ENCODE data around the gene DDRGK1.
"Not testable (repeated sequence)": the region's sequence is repeated elsewhere in the genome, so short reads cannot be mapped to it uniquely, and the experiment has no call there.

The DDRGK1 gene

DNA sequence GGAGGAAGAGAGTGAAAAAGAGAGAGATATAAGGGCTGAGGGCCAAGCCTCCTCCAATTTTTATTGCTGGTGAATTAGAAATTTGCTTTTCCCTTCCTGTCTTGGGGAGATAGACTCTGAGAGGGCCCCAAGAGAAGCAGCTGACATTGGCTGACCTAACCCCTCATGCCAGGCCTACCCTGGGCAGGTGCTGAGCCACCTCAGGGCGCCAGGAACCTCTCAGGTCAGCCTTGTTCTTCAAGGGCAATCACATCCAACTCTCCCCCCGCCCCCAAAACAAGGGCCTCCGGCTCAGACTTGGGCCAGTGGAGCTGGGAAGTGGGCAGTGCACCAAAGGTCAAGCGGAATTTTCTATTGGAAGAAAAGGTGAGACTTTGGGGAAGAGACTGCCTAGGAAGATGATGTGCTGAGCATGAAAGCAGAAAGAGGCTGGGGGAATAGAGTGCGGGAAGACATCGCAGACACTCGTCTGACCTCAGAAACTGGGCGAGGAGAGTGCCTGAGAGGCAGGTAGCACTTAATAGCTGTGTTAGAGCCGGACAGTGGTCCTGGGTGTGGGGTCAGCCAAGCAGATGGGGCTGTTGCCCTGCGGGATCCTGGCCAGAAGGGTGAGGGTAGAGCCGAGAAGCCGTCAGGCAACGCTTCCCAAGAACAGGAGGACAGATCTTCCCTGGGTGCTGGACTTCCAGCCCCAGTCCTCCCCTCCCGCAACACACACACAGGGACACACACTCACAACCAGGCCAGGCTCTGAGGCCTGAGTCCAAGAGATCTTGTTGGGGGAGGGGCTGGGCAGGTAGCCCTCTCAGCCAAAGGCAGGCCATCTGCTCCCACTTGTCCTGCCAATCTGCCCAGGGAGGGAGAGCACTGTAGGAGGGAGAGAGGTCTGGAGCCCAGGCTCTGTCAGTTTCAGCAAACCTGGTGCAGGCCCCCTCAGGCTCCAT lies 41.1 kb downstream of the DDRGK1 start:
- DNase-seq, result no peak

DNA sequence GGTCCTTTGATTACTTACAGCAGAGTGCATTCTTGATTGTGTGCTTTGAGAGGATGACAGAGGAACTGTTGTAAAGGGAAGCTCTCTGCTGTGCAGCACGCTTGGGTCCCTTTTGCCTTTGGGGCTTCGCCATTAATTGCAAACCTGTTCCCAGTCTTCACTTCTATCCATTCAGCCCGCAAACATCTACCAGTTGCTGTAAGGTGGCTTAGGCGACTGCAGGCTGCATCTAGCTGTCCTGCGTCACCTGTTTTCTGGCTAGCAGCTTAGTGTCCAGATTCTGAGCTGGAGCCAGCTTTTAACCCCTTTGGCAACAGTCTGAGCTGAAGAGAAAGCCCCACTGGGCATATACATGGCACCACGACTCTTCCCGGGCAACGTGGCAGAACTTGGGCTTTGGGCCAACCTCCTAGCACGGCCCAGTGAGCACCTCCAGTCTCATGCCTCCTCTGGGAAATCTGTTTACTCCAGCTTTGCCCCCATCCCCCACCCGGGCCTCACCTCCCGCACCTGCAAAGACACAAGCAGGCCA lies 42.3 kb downstream of the DDRGK1 start:
- DNase-seq, result no peak

DNA sequence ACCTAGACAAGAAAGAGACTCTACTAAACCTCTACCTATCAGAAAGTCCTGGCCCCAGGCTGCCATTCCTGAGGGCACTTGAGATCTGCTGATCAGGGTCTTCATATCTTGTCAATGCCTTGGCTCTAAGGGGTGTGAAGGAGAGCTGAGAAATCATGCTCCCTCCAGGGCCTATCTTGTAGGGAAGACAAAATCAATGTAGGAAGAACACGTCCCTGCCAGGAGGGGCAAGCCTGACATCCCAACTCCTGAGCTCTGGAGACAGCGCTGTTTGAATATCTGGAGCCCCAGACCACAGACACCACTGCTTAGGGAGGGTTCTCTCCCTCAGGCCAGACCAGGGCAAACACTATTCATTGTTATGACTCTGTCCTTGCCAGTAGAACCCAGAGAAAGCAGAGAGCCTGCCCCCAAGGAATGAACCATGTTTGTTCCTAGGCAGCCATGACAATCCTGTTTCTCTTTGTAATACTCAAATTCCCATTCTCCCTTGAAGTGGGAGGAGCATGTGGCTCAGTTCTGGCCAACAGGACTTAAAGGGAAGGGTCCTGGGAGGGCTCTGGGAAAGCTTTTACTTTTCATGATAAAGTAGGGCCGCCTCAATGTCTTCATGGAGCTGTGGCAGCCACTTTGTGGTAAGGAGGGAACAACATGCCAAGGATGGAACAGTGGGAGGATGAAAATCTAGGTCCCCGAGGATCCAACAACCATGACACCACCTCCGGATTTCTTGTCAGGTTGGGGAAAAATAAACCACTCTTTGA lies 43.0 kb downstream of the DDRGK1 start:
- no peak for DNase-seq

DNA sequence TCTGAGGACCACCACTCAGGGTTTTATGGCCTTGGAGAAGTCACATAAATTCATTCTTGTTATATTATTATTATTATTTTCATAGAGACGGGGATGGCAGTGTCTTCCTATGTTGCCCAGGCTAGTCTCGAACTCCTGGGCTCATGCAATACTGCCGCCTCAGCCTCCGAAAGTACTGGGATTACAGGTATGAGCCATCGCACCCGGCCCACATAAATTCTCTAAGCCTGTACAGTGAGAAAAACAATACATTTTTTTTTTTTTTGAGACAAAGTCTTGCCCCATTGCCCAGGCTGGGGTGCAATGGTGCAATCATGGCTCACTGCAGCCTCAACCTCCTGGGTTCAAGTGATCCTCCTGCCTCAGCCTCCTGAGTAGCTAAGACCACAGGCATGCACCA lies 44.1 kb downstream of the DDRGK1 start:
- no peak for DNase-seq

DNA sequence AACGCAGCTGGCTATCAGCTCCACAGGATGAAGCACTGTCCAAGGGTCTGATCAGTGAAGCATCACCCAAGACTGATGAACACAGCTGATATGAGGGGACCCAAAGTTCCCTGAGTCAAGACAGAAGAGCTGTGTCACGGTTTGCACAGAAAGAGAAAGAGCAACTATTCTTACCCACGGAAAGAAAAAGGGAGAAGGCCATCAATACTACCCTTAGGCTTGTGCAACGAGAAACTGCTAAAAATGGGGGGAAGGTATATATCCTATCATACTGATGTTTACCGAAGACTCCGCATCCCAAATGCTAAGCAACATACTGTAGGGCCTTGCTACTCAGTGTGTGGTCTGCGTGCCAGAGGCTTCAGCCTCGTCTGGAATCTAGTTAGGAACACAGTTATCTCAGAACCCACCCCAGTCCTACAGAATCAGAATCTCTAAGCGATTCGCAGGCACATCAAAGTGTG lies 45.5 kb downstream of the DDRGK1 start:
- DNase-seq, result no peak

DNA sequence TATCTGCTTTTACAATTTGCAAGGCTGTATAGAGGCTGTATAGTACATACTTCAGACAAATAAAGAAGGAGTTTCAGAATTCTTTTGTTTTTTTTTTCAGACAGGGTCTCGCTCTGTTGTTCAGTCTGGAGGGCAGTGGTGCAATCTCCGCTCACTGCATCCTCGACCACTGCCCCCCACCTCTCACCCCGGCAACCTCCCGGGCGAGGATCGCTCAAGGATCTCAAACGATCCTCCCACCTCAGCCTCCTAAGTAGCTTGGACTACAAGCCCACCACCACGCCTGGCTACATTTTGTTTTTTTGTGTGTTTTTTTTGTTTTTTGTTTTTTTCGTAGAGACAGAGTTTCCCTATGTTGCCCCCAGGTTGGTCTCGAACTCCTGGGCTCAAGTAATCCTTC lies 46.7 kb downstream of the DDRGK1 start:
- DNase-seq, result no peak

DNA sequence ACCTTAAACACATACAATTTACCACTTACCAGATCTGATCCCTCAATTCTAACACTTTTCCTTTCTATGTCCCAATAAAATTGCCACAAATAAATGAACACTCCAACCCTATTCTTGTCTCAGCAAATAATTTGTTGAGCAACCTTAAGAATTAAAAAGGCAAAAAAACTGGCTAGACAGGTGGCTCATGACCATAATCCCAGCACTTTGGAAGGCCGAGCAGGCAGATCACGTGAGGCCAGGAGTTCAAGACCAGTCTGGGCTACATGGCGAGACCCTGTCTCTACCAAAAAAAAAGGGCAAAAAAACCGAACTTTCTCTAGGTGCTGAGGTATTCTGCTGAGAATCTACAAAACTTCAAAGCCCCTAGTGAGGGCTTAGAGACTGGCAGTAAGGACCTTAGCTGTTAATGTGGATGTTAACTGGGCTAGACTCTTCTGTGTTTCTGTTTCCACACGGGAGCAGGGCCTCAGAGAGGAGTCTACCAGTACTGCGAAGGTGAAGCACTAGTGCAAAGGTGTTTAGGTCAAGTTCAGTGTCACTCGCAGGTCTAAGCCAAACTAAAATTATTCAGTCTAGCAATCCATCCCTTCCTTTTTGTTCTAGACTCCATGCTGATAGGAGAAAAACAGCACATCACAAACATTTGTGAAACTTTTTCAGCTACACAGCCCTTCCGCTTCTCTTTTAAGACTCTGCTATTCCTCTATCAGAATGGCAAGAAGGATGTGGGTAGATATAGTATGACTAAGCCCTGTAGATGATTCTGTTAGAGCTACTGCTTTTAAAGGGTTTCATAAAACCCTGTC lies 47.5 kb downstream of the DDRGK1 start:
- no peak for DNase-seq

DNA sequence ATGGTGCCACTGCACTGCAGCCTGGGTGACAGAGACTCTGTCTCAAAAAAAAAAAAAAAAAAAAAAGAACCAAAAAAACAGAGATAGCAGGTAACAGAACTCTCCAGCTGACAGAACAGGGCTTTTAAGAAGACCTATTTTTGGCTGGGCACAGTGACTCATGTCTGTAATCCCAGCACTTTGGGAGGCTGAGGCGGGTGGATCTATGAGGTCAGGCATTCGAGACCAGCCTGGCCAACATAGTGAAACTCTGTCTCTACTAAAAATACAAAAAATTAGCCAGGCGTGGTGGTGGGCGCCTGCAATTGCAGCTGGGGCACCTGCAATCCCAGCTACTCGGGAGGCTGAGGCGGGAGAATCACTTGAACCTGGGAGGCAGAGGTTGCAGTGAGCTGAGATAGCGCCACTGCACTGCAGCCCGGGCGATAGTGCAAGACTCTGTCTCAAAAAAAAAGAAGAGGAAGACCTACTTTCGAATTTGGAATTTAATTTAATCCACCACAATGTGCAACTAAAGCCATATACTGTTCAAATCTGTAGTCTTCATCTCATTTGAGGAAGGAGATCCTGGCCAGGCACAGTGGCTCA lies 52.3 kb downstream of the DDRGK1 start:
- not testable (repeated sequence) for DNase-seq

DNA sequence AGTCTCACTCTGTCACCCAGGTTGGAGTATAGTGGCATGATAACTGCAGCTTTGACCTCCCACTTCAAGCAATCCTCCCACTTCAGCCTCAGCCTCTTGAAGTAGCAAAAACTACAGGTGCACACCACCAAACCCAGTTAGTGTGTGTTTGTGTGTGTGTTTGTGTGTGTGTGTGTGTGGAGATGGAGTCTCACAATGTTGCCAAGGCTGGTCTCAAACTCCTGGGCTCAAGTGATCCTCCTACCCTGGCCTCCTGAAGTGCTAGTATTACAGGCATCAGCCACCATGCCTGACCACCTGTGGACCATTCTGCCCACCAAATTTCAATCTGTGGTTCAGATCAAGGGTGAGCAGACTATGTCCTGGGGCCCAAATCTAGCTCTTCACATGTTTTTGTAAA lies 53.6 kb downstream of the DDRGK1 start:
- no peak for DNase-seq

DNA sequence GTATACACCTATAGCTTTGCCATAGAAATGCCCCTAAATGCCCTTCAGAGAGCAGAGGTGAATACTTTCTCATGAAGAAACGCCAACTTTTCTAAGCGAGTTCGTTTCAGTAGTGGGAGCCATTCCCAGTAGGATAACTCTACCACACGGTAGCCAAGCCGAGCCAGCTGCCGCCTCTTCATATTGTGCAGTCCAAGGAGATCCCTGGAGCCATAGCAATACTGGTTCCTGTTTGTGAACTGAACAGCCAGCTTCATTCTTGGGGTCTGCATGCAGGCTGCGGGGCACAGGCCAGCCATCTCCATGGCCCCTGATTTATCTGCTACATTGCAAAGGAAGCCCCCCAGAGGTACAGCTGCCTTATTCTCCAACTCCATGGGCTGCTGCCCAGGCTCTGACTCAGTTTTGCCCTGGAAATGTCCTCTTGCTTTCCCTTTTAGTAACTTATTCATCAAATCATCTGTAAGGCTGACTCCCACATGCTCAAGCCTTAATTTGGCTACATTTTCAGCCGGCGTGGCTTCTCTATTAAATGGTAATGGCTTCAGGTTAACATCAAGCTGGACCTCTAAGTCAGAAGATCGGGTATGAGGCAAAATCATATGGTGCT lies 57.6 kb downstream of the DDRGK1 start:
- no peak for DNase-seq

DNA sequence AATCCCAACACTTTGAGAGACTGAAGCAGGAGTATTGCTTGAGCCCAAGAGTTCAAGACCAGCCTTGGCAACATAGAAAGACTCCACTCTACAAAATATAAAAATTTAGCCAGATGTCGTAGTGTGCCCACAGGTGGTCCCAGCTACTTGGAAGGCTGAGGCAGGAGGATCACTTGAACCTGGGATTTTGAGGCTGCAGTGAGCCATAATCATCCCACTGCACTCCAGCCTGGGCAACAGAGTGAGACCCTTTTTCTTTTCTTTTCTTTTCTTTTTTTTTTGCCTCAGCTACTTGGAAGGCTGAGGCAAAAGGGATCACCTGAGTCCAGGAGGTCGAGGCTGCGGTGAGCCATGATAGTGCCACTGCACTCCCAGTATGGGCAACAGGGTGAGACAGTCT lies 62.7 kb downstream of the DDRGK1 start:
- DNase-seq, result no peak

All from NK-92 treated with Interleukin-12 subunit alpha and Interleukin-12 subunit beta, amount 100 ng/mL, for 24 hours (cell line).